ENCODE data around the gene PEAK1.

- TF ChIP-seq CTCF (IDR thresholded peaks at IDR 0.05) (no peak), EP300 (IDR thresholded peaks at IDR 0.05) (no peak), POLR2A (IDR thresholded peaks at IDR 0.05) (no peak)
Observed at GRCh38 chr15:77398927-77399326, 21.0 kb downstream of the PEAK1 start.
